GM15510 (cell line): ENCODE results near the gene RALGPS1.

ENCODE experiments used
- POLR2A ChIP-seq: IDR thresholded peaks from 3 replicates; pipeline ENCODE4 v1.6.1; 2011; ENCODE audit warnings: borderline replicate concordance; ENCODE audit not compliant: insufficient read length; ENCODE audit errors: extremely low read depth

RALGPS1 gene

GRCh38 chr9:126914458-126915280 is at the start of gene RALGPS1:
TSS of gene RALGPS1 (plus strand) at chr9:126914782. CDS start at chr9:126962290, 47,508 bp downstream.
- peak; percentile 43 for TF ChIP-seq POLR2A

GRCh38 chr9:126869368-126869767 is 45.2 kb upstream of the RALGPS1 start:
- no peak for TF ChIP-seq POLR2A

- no peak for TF ChIP-seq POLR2A
These were observed 42.1 kb upstream of the RALGPS1 start for GRCh38 chr9:126872516-126872915.

- TF ChIP-seq POLR2A: no peak
These were observed 39.9 kb upstream of the RALGPS1 start for GRCh38 chr9:126874546-126875314.

GRCh38 chr9:126875756-126876510 is 38.6 kb upstream of the RALGPS1 start:
- no peak for TF ChIP-seq POLR2A

- no peak for TF ChIP-seq POLR2A
These were observed 38.1 kb upstream of the RALGPS1 start for GRCh38 chr9:126876531-126876930.

- no peak for TF ChIP-seq POLR2A
These were observed 37.2 kb upstream of the RALGPS1 start for GRCh38 chr9:126877418-126877817.

- TF ChIP-seq POLR2A: no peak
These were observed 35.3 kb upstream of the RALGPS1 start for GRCh38 chr9:126879288-126879687.

GRCh38 chr9:126880226-126880946 is 34.2 kb upstream of the RALGPS1 start:
- TF ChIP-seq POLR2A: no peak

- no peak for TF ChIP-seq POLR2A
These were observed 33.6 kb upstream of the RALGPS1 start for GRCh38 chr9:126880947-126881332.

- no peak for TF ChIP-seq POLR2A
These were observed 31.8 kb upstream of the RALGPS1 start for GRCh38 chr9:126882746-126883145.

GRCh38 chr9:126883636-126884035 is 30.9 kb upstream of the RALGPS1 start:
- no peak for TF ChIP-seq POLR2A

- no peak for TF ChIP-seq POLR2A
These were observed 29.4 kb upstream of the RALGPS1 start for GRCh38 chr9:126885131-126885641.
